Kidney capillary endothelial cell (primary cell): Measurements from ENCODE around the gene CFAP77.
A peak's percentile ranks its signal among the peaks of the same experiment; 100 is the strongest.
"Not testable (repeated sequence)": the region's sequence is repeated elsewhere in the genome, so short reads cannot be mapped to it uniquely, and the experiment has no call there.

Source experiments
- DNase-seq: peaks from one replicate; pipeline ENCODE4 v3.0.0-alpha.2; 2018; ENCODE audit warnings: low spot score

CFAP77 gene

DNA sequence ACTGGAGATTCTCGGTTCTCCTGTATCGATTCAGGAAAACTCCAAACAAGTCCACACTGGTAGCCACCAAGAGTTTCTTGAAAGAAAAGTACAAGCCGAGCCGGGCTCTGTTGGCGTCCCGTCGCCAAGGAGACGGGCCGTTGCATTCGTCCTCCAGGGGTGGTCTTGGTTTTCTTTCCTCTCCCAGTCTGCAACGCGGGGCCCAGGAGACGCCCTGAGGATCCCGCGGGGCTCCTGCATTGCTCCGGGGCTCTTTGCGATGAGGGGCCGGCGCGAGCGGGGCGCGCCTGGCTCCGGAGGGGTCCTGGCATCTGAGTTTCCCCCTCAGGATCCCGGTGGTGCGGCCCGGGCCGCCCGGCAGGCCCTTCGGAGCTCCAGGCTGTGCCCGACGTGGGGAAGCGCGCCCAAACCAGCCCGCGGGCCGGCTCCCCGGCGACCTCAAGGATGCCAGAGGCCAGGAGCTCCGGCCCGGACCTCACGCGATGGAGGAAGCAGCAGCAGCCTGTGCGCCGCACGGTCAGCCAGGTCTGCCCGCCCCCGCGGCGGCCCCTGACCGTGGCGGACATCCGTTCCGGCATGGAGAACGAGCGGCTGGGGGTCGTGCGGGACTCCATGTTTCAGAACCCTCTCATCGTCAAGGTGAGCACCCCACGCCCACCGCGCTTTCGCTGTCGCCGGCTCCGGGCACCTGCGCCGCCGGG, at the start of gene CFAP77:
Gene CFAP77 (plus strand): TSS at position 384 of the 701 bp plus-strand sequence. CDS start 61 bp downstream, at position 445.
- peak; percentile 47 for DNase-seq

DNA sequence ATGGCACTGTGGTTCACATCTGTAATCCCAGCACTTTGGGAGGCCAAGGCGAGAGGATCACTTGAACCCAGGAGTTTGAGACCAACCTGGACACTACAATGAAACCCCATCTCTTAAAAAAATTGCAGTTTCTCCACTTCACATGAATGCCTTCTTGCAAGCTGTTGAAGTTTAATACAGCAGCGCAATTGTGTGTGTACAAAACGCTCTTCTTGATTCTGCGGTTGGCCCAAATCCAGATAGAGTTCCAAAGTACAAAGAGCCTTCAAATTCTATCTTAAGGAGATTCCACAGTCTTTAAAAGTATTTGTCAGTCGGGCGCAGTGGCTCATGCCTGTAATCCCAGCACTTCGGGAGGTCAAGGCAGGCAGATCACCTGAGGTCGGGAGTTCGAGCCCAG, 45.9 kb upstream of the CFAP77 start:
- DNase-seq, result no peak

DNA sequence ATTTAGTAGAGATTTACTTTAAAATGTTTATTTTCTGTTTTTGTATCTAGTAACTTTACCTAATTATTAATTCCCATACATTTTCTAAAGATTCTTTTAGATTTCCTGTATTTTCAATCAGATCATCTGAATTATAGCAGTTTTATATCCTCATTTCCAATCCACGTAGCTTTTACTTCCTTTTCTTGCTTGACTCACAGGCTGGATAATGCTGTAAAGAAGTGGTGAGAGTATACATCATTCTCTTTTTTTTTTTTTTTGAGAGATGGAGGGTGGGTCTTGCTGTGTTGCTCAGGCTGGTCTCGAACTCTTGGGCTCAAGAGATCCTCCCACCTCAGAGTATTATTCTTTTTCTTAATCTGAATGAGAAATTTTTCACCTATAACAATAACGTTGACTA, 44.0 kb upstream of the CFAP77 start:
- no peak for DNase-seq

DNA sequence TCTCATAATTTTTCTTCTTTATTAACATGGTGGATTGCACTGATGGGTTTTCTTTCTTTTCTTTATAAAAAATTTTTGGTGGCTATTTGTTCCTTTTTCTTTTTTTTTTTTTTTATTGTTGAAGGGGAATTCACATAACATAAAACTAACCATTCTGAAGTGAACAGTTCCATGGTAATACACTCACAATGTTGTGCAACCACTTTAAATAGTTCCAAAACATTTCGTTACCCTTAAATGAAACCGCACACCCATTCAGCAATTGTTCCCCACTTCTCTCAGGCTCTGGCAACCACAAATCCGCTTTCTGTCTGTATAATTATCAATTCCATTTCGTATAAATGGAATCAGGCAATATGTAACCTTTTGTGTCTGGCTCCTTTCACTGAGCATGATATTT, 43.5 kb upstream of the CFAP77 start:
- DNase-seq, result no peak

DNA sequence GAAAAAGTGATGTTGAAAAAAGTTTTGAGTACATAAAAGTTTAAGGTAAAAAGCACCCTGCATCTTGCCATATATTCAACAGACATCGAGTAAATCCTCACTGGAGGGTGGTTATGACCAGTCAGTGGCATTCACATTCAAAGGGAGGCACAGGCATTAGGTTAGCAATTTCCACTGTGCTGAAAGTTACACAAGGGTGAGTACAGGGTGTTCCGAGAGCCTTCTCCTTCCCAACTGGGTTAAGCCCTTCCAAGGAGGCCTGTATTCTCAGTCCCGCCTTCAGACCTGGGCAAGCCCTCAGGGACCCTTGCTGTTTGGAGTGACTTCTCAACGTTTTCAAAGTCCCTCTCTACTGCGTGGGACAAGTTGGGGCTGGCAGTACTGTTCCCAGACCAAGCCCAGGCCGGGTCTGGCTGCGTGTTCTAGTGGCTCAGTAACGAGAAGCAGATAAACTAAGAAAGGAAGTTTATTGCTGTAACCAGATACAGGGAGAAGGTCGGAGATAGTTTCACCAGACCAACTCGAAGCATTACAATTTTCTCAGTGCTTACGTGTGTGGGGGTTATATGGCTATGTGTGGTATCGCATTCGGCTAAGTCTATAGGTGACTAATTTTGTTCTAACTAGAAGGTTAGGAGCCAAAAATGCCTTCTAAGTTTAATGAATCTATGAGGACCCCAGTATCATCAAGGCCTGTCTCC, 42.2 kb upstream of the CFAP77 start:
- no peak for DNase-seq

DNA sequence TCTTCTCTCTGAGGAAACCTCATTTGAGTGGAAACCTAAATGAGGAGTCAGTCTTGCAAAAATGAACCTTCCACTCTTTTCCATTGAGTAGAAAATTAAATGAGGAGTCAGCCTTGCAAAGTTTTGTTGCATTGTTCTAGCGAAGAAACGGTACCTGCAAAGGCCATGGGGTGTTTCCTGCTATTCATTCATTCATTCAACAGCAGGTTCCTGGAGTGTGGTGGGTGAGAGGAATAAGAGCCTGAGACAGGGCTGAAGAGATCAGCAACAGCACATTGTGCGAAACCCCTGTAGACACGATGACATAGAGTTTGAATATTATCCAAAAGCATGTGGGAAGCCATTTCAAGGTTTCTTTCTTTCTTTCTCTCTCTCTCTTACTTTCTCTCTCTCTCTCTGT, 40.6 kb upstream of the CFAP77 start:
- DNase-seq, result no peak

DNA sequence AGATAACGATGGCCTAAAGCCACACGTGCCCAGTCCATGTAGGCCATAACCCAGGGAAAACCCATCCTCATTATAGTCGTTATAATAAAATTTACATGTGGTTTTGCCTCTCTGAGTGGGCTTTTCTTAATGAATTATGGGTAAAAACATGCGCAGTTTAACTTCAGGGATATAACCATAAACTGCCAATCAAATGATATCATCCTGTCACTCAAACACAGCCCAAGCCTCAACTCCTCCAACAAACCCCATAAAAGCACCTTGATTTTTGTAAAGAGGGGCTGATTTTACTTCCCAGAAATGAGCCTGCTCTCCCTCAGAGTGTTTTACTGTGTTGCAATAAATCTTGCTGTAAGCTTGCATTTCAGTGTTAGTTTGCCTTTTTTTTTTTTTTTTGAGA, 39.4 kb upstream of the CFAP77 start:
- no peak for DNase-seq

DNA sequence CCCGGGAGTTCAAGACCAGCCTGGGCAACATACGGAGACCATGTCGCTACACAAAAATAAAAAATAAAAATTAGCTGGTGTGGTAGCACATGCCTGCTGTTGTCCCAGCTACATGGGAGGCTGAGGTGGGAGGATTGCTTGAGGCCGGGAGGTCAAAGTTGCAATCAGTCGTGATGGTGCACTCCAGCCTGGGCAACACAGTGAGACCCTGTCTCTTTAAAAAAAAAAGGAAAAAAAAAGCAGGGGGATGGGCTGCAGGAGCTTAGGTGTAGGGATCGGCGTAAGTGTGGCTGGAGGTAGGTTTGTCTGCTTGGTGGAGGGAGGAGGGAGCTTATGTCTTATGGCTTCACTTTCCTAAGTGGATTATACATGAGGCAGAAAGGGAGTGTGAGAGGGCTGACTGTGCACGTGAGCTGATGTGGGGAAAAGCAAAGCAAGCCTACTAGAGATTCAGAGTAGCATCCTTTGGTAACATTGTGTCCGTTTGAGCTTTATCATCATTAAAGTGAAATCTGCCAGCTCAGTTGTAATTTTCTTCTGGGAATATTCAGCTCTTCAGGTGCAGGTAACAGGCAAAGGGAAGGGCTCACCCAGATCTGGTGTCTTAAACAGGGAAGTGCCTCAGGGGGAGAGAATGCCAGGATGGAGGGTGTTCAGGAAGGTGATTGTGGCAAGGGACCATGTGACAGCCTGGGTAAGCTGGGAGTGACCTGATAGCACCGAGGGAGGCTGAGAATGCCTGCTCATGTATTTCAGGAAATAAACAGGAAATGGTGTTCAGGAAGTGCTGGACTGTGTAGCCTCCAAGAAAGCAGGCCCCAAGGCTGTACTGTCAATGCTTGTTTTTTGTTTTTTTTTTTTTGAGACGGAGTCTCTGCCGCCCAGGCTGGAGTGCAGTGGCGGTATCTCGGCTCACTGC, 37.6 kb upstream of the CFAP77 start:
- DNase-seq, result peak; percentile 96

DNA sequence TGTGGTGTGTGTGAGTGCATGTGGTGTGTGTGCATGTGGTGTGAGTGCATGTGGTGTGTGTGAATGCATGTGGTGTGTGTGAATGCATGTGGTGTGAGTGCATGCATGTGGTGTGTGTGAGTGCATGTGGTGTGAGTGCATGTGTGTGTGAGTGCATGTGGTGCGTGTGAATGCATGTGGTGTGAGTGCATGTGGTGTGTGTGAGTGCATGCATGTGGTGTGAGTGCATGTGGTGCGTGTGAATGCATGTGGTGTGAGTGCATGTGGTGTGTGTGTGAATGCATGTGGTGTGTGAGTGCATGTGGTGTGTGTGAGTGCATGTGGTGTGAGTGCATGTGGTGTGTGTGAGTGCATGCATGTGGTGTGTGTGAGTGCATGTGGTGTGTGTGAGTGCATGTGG, 32.2 kb upstream of the CFAP77 start:
- not testable (repeated sequence) for DNase-seq

DNA sequence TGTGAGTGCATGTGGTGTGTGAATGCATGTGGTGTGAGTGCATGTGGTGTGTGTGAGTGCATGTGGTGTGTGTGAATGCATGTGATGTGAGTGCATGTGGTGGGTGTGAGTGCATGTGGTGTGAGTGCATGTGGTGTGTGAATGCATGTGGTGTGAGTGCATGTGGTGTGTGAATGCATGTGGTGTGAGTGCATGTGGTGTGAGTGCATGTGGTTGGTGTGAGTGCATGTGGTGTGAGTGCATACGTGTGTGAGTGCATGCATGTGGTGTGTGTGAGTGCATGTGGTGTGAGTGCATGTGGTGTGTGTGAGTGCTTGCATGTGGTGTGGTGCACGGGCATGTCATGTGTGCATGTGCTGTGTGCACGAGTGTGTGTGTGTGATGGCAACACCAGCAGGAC, 31.6 kb upstream of the CFAP77 start:
- DNase-seq, result not testable (repeated sequence)

DNA sequence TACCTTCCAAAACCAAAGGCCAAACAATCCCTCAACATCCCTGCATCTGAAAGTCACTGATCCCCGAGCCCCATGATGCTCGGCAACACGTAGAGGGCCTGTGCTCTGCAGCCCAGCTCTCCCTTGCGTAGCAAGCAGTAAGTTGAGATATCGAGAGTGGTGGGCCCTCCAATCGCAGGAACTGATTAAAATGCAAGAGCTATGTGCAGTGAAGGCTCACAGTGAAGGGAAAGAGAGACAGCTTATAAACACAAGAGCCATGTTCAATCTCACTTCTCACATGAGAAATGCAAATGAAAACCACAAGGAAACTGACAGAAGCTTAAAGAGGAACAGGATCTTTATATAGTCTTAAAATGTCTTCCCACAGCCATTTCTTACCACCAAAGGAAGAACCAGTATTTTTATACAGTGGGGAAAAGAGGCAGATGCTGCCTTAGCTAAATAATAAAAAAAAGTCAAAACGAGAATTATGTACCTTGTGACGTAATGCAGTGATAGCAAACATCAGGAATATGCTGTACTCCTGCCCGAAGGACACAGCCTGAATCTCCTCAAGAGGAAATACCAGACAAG, 28.0 kb upstream of the CFAP77 start:
- no peak for DNase-seq

DNA sequence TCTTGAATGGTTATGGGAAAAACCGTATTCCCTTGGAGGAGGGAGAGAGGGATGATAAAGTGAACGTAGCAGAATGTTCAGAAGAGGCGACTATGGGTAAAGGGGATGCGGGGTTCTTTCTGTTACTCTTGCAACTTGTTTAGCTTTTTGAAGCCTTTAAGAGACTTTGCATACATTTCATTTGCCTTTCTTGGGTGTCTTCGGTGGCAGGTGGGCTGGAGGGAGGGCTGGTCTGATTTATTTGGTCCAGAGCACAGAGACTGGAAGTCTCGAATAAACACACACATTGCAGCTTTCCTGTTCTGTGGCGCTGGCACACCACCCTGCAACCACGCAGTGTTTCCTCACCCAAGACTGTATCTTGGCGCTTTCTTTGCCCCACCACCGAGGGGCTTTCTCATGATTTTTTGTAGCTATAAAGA, 26.5 kb upstream of the CFAP77 start:
- no peak for DNase-seq

DNA sequence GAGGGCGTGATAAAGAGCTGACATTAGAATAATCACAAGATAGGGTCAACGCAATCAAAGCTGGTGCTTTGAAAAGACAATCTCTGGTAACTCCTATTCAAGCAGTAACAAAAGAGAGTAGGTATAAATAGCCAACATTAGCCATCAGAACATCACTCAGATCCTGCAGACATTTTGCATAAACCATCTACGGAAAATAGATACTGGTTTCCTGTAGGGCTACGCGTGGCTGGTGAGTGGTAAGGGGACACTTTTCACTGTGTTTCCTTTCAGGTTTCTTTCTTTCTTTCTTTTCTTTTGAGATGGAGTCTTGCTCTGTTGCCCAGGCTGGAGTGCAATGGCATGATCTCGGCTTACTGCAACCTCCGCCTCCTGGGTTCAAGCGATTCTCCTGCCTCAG, 25.6 kb upstream of the CFAP77 start:
- no peak for DNase-seq

DNA sequence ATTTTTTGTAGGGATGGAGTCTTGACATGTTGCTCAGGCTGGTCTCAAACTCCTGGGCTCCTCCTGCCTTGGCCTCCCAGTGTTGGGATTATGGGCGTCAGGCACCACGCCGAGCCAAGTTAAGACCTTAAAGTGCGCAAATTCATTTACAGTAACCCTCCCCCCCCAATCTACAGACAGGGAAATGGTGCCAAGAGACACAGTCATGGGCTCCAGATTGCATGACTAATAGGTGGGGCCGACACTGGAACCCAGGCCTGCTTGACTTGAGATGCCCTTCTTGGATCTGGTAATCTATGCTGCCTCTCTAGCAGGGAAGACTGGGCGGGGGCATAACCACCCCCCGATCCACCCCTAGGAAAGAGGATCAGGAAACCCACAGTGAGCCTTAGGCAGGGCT, 22.9 kb upstream of the CFAP77 start:
- no peak for DNase-seq

DNA sequence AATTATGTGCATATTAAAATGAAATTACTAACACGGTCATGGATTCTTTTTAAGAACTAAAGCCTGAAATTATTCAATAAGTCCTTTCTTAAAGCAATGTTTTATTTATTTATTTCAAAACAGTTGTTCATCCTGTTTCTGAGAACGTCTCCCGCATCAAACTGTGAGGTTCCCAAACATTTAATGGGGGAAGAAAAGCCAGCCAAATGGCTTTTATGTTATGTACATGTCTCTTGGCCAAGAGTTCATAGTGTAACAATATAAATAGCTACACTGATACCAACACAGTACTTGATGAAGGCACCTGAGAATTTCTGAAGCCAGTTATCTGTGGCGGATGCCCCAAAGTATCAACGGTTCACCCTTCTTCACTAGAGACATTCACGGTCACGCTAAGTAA, 19.0 kb upstream of the CFAP77 start:
- no peak for DNase-seq

DNA sequence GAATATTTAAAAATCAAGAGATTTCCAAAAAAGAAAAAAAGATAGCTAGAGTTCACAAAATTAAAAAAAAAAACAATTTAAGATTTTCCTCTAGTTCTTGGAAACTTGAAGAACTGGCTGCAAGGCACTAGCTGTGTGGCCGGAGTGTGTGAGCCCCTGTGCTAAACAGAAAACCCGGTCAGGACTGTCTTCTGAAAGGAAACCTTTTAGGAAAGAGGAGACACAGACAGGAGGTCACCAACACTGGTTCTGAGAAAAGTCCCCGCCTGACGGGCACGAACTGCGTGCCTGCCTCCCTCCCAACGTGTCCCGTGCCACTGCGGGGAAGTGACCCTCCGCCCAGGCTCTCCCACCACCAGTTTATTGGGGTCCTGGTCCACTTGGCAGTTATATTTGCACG, 18.6 kb upstream of the CFAP77 start:
- no peak for DNase-seq

DNA sequence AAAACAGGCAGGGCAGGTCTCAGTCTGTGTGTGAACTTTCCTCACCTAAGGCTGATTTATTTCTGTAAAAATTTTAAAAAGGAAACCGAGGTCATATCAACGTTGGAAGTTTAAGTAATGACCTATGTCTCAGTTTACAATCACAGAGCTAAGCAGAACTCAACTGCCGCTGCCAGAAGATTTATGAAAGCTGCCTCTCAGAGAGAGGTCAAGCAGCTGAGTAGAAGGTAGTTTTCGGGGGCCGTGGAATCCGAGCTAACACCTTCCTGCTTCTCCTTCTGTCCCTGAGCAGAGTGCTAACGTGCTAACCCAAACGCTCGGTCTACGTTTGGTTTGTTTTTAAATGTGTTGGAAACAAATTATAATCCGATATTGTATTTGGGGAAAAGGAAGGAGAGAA, 14.5 kb upstream of the CFAP77 start:
- DNase-seq, result no peak

DNA sequence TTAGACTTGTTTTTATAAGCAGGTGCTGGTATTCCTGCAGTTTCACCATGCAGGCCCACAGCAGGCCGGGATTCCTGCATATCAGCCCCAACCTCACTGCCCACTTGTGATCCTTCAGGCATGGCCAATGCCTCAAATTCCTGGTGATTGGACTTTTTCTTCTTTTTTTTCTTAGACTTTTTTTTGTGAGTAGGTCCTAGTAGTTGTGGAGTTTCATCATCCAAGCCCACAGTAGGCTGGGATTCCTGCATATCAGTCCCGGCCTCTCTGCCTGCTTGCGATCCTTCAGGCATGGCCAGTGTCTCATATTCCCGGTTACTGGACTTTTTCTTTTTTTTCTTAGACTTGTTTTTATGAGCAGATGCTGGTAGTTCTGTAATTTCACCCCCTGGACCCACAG, 8.2 kb upstream of the CFAP77 start:
- no peak for DNase-seq

DNA sequence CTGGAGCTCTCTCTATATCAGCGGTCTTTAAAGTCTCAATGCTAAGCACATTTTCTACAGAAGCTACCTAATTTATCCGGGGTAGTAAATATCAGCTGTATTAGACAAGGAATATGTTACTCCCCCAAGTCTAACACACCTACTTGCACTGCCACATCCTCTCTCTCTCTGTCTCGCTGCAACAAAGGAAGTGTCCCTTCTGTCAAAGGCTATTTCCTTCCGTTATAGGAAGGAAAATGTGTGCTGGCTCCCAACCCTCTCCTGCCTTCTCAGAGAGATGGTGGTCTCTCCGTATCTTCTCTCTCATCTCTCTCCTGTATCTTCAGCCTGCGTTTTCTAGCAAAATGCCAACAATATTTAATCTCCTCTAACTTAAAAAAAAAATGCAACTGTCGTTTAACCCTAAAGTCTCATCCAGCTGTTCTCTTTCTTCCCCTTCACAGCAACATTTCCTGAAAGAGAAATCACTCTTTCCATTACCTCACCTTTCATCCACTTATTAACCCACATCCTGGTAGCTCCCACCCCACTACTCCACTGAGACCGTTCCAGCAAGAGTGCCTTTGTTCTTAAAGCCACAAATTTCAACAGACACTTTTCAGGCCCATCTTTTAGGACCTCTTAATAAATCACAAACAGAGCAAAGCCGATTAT, 5.7 kb upstream of the CFAP77 start:
- DNase-seq, result peak; percentile 46

DNA sequence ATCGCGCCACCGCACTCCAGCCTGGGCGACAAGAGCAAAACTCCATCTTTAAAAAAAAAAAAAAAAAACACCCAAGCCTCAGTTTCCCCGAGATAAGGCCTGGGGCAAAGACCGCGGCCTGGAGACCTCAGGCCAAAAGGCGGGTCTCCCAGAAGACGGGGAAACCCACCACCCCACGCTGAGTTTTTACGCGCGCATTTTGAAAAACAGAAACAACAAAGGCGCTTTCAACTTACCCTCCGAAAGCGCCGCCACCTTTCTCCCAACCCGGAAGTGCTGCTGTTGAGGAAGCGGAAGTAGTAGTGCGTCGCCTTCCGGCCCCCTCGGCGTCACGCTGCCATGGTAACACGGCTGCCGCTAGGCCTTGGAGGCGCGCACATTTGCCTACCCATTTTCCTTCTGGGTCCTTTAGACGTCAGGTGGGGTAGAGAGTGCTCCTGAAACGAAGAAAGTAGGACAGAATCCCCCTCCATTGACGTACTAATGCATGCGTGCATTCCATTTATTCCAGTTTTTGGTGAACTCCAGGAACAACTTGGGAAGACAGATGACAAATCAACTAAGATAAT, 3.4 kb upstream of the CFAP77 start, which contains the start of gene TTF1:
Gene TTF1 (minus strand): TSS at position 287 of the 569 bp plus-strand sequence. CDS start 4,019 bp downstream, outside the sequence.
- peak; percentile 88 for DNase-seq

DNA sequence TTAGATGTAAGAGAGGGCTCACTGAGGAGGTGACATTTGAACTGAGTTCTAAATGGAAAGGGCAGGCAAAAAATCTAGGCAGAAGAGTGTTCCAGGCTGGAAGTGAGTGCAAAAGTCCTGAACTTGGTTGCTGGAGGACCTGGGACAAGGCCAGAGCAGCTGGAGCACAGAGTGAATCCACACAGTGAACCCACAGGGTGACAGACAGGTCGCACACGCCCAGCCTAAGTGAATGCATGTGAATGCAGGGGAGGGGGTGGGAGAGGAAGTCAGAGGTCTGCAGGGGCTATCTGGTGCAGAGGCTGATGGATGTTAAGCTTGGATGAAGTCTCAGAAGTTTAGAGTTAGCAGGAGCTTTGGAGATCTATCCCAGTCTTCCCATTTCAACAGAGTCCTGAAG, 2.8 kb upstream of the CFAP77 start:
- DNase-seq, result no peak
